Activated T-cell treated with anti-CD3 and anti-CD28 coated beads for 48 hours (primary cell): Measurements from ENCODE around the gene TMEM120B.
"Not testable (repeated sequence)": the region's sequence is repeated elsewhere in the genome, so short reads cannot be mapped to it uniquely, and the experiment has no call there.

Source experiments
- DNase-seq: peaks from one replicate; pipeline ENCODE4 v3.0.0-alpha.2; 2020; ENCODE audit warnings: low read depth

The TMEM120B gene

GRCh38 chr12:121748218-121748570 is 35.6 kb downstream of the TMEM120B start:
- no peak for DNase-seq

GRCh38 chr12:121748571-121749265 is 36.2 kb downstream of the TMEM120B start:
- DNase-seq: no peak

- no peak for DNase-seq
Measured at GRCh38 chr12:121749267-121749666, 36.7 kb downstream of the TMEM120B start.

- DNase-seq: no peak
Measured at GRCh38 chr12:121750507-121750955, 38.0 kb downstream of the TMEM120B start.

- DNase-seq: no peak
Measured at GRCh38 chr12:121751034-121751433, 38.5 kb downstream of the TMEM120B start.

GRCh38 chr12:121751749-121752351 is 39.3 kb downstream of the TMEM120B start:
- no peak for DNase-seq

GRCh38 chr12:121753844-121754264 is 41.3 kb downstream of the TMEM120B start:
- no peak for DNase-seq

GRCh38 chr12:121754836-121755235 is 42.3 kb downstream of the TMEM120B start:
- DNase-seq: no peak

- DNase-seq: no peak
Measured at GRCh38 chr12:121755591-121755990, 43.0 kb downstream of the TMEM120B start.

- not testable (repeated sequence) for DNase-seq
Measured at GRCh38 chr12:121758536-121758935, 46.0 kb downstream of the TMEM120B start.

GRCh38 chr12:121762269-121762668 is 49.7 kb downstream of the TMEM120B start:
- DNase-seq: no peak

GRCh38 chr12:121764808-121765207 is 52.3 kb downstream of the TMEM120B start:
- no peak for DNase-seq

- DNase-seq: no peak
Measured at GRCh38 chr12:121765573-121765972, 53.0 kb downstream of the TMEM120B start.

GRCh38 chr12:121766290-121767039 is 53.9 kb downstream of the TMEM120B start:
- no peak for DNase-seq

- no peak for DNase-seq
Measured at GRCh38 chr12:121767525-121768016, 55.0 kb downstream of the TMEM120B start.

- no peak for DNase-seq
Measured at GRCh38 chr12:121769297-121769830, 56.8 kb downstream of the TMEM120B start.

- no peak for DNase-seq
Measured at GRCh38 chr12:121769831-121770301, 57.3 kb downstream of the TMEM120B start.

GRCh38 chr12:121770388-121770787 is 57.8 kb downstream of the TMEM120B start:
- no peak for DNase-seq

- DNase-seq: no peak
Measured at GRCh38 chr12:121770813-121771625, 58.5 kb downstream of the TMEM120B start.

- peak; percentile 68 for DNase-seq
Measured at GRCh38 chr12:121773011-121773777, 60.6 kb downstream of the TMEM120B start.

GRCh38 chr12:121774968-121775474 is 62.5 kb downstream of the TMEM120B start:
- DNase-seq: no peak
